Activated naive CD4-positive, alpha-beta T cell treated with anti-CD3 and anti-CD28 coated beads, Interleukin-2, amount 50 U/mL, for 16 hours (primary cell): ENCODE data around the gene ADGRA1.
"Not testable (repeated sequence)": the region's sequence is repeated elsewhere in the genome, so short reads cannot be mapped to it uniquely, and the experiment has no call there.

Source experiments
- DNase-seq: peaks from one replicate; pipeline ENCODE4 v3.0.0-alpha.2; 2020

The ADGRA1 gene

DNA sequence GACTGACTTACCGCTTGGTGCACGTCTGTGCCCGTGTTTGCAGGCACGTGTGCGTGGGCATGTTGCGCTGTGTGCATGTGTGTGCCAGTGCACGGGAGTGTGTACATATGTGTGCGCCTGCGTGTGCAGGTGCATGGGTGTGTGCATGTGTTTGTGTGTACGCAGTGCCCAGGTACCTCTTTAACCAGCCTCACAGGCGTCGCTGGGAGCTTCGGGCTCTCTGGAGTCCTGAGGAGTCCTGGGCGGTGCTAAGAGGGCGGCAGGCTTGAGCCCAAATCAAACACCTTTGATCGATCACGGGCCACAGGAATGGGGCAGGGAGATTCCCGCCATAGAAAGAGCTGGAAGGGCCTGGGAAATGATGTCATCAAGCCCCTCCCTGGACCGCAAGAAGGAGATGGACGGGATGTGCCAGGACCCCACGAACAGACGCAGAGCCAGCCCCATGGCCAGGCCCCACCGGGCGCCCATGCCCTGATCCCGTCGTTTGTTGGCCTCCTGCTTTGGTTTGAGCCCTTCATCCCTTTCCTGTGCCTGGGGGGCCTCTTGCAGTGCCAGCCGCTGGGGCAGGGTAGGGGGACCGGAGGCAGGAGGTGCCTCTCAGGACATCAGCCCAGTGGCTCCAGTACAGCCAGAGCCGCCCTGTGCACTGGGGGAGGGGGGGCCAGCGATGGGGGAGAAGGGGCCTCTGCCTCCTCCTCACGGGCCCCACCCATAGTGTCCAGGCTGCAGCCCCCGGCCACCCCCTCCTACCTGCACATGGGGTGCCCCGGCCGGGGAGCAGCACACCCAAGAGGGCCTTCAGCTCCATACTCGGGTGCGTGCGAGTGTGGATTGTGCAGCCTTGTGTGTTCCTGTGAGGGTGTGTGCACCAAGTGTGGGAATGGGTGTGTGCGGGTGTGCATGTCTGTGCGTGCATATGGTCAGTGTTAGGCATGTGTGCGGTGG is 78.1 kb downstream of the ADGRA1 start:
- DNase-seq: no peak

DNA sequence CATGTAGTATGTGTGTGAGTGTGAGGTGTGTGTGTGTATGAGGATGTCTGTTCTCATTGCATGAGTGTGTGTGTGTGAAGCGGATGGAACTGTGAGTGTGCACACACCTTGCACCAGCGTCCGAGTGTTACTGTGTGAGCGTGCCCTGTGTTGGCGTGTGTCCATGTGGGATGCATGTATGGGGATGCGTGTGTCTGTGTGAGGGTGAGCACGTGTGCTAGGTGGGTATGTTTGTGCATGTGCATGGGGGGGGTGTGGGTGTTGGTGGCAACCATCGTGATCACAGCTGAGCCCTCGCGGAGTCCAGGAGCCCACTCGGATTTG is 78.7 kb downstream of the ADGRA1 start:
- DNase-seq: no peak

DNA sequence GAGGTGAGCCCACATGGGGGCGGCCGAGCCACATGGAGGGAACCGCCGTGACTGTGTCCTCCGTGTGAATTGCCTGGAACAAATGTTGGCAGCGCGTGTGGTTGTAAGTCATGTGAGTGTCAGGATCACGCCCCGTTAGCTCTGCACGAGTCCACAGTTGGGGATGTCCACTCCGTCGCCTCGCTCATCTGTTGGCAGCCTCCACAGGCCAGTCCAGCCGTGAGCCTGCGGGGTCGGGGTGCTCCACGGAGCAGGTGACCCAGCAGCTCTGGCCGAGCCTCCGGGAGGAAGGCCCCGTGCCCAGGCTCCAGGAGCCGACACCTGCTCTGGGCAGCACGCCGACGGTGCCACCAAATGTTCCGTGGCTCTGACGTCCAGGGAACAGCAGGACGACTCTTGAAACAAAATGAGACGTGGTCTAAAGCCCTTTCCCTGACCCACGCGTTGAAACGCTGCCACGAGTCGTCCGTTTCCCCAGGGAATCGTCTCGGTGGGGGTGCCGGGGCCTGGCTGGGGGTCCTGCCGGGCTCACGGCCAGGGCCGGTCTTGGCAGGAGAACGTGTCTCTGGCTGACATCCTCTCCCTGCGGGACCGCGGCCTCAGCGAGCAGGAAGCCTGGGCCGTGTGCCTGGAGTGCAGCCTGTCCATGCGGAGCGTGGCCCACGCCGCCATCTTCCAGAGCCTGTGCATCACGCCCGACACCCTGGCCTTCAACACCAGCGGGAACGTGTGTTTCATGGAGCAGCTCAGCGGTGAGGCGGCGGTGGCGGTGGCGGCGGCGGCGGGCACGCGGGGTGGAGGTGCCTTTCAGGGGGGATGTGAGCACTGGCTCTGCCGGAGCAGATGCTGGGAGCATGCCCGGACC is 79.3 kb downstream of the ADGRA1 start:
- no peak for DNase-seq

DNA sequence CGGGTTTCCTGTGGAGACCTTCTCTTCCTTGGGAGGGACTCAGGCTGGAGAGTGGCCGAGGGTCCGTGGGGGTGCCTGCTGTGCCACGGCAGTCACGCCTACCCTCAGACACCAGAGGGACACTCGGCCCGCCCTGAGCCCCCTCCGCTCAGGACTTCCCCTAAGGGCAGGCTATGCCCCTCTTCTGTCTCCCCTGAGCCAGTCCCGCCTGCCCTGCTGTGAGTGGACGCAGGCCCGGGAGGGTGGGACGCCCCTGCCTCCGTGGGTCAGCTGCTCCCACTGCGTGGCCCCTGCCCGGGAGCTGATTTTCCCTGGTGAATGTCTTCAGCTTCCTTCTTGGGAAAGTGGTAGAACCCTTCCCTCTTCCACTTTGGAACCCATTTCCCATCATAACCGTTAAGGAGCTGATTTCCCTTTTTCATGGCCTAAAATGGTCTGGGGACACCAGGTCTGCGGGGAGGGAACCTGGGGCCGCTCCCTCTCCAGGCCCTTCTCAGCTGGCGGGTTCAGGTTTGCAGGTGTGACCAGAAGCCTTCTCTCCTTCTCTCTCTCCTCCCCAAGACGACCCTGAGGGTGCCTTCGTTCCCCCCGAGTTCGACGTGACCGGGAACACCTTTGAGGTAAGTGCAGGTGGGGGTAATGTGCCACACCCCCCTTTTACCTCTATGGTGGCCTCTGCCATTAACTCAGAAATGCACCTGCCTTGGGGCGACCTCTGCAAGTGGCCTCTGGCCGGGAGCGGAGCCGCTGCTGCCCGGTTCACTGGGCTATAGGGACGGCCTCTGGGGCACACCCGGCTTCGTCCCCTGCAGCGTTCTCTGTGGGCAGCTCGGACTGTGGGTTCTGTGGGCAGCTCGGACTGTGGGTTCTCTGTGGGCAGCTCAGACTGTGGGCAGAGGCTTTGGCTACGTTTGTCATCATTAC is 80.2 kb downstream of the ADGRA1 start:
- no peak for DNase-seq

DNA sequence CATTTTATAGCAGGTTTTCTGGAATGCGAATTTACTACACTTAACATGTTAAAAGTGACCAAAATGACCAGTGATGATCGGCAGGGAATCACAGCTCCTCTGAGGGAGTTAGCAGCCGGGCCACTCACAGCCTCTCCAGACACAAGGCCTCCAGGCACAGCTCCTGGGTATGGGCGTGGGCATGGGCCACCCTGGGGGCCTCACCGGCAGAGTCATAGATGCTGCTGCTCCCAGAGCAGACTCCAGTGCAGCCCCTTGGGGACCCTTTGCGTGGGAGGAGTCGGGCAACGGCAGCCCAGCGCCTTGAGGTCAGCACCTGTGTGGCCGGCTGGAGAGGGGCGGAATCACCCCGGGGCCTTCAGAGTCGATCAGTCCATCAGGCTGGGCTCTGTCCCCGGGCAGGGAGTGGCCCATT is 80.9 kb downstream of the ADGRA1 start:
- DNase-seq: no peak

DNA sequence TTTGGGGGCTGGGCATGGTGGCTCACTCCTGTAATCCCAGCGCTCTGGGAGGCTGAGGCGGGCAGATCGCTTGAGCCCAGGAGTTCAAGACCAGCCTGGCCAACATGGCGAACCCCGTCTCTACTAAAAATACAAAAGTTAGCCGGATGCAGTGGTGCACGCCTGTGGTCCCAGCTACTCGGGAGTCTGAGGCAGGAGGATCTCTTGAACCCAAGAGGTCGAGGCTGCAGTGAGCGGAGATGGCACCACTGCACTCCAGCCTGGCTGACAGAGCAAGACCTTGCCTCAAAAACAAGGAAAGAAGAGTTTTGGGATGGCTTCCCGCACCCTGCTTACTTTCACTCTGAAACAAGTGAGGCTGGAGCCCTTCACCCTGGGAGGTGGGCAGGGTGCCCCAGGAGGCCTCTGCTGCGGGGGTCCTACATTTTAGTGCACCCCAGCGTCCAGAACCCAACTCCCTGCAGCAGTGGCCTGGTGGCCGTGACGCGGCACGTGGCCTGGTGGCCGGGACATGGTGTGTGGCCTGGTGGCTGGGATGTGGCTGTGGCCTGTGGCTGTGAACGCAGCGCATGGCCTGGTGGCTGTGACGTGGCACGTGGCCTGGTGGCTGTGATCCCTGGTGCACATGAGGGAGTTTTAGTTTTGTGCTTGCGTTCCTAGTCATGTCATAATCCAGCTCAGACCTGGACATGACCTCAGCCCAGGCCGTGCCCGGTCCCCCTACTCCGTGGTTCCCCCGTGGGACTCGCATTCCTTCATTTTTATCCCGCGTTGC is 81.6 kb downstream of the ADGRA1 start:
- no peak for DNase-seq

DNA sequence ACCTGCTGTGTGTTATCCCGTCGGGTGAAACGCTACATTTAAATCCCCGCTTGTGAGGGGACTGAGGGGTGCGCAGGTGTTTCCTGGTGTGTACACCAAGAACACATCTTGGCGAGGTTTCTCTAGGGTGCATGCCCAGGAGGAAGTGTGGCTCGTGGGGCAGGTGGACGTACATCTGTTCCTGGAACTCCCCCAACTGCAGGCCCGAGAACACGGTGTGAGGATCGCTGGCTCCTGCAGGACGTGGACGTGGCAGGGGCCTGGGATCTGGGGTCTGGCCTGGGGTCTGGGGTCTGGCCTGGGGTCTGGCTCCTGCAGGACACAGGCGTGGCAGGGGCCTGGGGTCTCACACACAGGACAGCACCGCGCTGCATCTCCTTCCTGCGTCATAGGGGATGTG is 82.4 kb downstream of the ADGRA1 start:
- DNase-seq: no peak

DNA sequence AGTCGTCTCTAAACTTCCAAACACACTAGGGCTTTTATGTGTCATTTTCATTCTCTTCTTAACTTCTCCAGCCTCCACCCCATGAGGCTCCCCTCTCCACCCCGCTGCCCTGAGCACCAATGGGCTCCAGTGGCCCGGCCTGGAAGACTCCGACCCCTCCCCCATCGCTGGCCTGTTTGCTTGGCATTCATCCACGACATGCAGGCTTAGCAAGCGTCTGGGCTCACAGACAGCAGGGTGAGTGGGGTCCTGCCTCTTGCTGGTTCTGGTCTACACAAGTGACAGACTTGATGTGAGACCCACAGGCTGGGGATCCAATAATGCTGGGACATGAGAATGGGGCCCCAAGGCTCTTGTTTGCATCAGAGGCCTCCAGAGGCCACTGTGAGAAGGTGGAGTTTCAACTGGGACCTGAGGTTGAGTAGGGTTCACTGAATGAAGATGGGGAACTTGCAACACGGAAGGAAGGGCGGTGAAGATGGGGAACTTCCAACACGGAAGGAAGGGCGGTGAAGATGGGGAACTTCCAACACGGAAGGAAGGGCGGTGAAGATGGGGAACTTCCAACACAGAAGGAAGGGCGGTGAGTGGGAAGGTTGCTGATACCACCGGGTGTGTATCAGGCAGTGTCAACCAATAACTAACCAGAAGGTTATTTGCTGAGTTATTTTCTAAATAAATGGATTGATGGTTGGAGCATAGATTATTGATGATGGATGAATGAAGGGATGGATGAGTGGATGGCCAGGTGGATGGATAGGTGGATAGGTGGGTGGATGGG is 86.3 kb downstream of the ADGRA1 start:
- DNase-seq: no peak

DNA sequence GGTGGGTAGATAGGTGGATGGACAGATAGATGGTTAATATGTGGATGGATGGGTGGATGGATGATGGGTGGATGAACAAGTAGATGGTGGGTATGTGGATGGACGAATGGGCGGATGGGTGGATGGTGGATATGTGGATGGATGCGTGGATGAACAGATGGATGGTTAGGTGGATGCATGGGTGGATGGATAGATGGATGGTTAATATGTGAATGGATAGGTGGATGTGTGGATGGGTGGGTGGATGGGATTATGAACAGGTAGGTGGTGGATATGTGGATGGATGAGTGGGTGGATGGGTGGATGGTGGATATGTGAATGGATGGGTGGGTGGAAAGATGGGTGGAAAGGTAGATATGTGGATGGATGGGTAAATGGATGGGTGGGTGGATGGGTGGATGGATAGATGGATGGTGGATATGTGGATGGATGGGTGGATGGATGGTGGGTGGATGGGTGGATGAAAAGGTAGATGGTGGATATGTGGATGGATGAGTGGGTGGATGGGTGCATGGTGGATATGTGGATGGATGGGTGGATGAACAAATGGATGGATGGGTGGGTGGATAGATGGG is 87.1 kb downstream of the ADGRA1 start:
- no peak for DNase-seq

DNA sequence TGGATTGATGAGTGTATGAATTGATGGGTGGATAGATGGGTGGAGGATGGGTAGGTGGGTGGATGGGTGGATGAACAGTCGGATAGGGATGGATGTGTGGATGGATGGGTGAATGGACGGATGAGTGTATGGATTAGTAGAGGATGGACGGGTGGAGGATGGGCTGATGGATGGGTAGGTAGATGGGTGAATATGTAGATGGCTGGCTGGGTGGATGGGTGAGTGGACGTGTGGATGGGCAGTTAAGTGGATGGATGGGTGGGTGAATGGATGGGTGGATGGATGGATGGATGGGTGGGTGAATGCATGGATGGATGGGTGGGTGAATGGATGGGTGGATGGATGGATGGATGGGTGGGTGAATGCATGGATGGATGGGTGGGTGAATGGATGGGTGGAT is 87.9 kb downstream of the ADGRA1 start:
- DNase-seq: not testable (repeated sequence)

DNA sequence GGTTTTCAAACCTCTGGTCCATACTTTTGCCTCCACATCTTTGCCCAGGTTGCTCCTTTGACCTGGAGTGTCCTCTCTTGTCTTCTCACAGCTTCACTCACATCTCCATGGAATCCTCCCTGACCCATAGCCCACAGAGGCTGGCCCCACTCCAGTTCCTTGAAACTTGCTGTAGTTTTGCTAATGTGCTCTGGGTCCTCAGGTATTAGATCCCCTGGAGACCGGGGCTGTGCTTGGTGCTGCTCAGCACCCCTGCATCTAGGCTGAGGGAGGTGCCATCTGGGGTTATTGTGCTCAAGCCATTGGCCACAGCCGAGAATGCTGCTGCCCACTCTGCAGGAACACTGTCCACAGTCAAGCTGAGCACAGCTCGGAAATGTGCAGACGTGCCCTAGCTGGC is 88.8 kb downstream of the ADGRA1 start:
- DNase-seq: no peak

DNA sequence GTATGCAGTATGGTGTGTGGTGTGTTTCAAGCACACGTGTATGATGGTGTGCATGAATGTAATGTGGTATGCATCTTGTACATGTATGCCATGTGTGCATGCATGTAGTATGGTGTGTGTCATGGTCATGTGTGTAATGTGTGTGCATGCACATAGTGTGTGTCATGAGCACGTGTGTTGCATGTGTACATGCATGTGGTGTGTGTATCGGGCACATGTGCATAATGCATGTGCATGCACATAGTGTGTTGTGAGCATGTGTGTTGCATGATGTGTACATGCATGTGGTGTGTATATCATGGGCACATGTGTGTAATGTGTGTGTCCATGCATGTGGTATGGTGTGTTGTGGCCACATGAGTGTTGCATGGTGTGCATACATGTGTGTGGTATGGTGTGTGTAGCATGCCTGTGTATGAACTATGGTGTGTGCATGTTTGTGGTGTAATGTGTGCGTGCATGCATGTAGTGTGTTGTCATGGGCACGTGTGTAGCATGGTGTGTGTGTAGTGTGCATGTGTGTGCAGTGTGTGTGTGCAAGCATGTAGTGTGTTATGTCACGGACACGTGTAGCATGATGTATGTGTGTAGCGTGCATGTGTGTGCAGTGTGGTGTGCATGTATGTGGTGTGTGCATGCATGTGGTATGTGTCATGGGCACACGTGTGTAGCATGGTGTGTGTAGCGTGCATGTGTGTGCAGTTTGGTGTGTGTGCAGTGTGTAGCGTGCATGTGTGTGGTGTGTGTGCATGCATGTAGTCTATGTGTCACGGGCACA is 89.8 kb downstream of the ADGRA1 start:
- DNase-seq: no peak

DNA sequence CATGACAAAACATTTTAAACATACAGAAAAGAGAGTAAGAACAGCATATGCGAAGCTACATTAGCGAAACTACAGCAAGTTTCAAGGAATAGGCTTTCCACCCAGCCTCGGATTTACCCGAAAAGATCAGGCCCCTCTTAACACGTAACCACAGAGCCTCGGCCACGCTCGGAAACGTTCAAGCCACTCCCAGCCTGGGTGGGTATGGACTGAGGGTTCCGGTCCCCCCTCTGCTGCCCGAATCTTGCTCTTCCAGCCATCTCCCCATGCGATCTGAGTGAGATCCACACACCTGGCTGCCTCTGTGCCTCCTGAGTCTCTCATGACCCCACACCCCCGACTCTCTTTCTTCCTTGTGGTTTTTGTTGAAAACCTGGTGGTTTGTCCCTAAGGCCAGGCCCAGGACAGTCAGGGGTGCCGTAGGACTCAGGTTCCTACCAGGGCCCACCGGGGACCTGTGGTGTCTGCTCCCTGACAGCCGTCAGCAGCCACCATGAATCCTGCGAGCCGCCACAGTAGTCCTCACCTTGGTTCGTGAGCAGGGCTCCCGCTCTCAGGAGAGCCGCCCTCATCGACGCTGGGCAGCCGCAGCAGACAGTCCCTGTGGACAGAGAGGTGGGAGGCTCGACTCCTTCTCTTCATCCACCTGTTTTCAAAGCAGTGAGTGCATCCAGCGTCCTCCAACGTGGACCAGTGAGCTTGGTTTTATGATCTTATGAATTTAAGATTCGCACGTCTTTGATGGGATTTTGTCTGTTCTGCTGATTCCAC is 90.8 kb downstream of the ADGRA1 start:
- no peak for DNase-seq

DNA sequence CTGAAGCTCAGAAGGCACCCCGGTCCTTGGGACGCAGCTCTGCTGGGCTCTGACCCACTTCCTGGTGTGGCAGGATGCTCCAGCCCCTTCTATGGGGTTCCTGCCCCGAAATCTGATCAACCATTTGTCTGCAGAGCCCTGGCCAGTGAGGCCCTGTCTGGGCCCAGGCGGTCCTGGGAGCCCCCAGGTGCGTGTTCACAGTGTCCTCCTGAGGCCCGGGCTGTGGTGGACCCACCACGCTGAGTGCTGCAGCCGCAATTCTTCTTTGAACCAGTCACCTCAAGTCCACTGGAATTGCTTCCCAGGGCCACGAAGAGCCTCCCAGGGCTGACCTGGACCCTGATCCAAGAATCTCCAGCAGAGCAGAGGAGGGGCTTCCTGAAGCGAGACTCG is 91.4 kb downstream of the ADGRA1 start:
- DNase-seq: no peak

DNA sequence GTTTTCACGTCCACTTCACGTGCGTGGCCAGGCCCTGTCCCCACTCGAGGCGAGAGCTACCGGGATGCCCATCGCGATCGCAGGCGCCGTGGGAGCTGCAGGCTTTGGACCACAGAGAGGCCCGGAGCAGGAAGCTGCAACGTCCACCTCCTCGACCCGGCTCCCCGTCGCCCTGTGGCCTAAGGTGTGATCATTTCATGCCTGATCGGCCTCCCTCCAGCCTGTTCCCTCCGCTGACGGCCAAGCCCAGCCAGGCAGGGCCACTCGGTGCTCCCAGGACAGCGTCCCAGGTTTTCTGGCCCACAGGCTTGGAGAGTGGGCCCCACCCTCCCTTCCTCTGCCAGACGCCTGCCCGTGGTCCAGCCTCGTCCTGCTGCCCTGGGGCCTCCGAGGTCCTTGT is 91.9 kb downstream of the ADGRA1 start:
- DNase-seq: no peak

DNA sequence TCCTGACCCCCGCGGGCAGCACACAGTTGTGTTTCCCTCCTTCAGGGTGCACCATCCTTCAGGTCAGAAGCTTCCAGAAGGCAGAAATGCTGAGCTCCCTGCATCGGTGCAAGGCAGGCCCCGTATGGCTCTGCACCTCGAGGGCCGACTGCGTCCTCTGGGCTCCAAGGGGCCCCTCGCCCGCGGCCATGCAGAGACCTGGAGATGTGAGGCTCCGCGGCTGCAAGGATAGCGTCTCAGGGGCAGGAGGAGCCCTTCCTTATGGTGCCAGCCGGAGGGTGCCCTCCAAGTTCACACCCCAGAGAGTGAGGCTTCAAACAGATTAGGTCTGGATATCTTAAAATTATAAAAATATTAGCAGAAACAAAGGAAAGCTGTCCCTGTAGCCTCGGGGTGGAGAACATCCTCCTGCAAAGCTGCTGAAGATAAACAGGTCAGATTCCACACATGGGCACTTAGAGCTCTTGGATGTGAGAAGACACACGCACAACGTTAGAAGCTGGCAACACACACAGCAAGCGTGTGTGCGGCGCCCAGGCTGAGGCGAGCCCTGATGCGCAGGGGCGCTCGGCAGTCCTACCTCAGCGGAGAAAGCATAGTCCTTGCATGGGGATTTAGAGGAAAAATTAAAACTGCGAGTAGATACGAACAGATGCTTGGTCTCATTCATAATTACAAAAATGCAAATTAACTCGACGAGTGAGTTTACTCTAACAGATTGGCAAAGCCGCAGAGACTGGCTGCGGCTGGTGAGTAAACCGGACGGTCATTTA is 92.7 kb downstream of the ADGRA1 start:
- DNase-seq: no peak

DNA sequence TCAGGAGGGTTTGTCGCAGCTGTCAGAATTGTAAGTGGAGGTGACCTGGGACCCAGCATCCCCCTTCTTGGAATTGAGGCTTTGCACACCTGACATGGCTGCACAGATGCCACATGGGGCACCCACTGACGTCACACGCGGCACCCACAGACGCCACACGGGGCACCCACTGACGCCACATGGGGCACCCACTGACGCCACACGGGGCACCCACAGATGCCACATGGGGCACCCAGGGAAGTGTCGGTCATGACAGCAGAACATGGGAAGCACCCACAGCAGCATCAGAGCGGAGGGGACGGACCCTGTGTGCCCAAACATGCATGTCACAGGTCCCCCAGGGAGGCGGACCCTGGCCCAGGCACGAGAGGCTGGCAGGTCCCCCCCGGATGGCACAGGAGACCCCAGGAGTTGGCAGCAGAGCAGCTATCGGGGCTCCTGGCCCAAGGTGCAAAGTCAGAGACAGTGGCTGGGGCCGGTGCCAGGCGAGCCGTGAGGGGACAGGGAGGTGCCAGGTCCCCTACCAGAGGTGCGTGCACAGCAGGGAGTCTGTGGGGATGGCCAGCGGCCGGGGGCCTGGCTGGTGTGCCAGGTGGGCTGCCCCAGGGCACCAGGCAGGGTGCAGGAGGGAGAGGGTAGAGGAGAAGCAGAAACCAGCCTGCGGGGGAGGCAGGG is 93.4 kb downstream of the ADGRA1 start:
- DNase-seq: no peak
